Thyroid gland (tissue), 4 donors: ENCODE results near the gene HTR4.

Experiments used
- POLR2A ChIP-seq, 2 donors: fragments of 450-650 bp; IDR thresholded peaks; one replicate each; pipeline ENCODE4 v1.6.1; 2017; ENCODE audit warnings: antibody characterized with exemption in 2 of 2, mild to moderate bottlenecking in 2 of 2, moderate library complexity in 1 of 2
- TF ChIP-seq, protein P1 (sequence below), 6 experiments: fragments of 200-600 bp in 3 of 6; fragments of 450-650 bp in 3 of 6; sonication (generic) in 3 of 6; IDR thresholded peaks; one replicate each; pipeline ENCODE4 v1.5.1; 2016 to 2019; ENCODE audit warnings: antibody characterized with exemption in 6 of 6, mild to moderate bottlenecking in 2 of 6, inconsistent platforms in 1 of 6, moderate library complexity in 1 of 6

DNA sequence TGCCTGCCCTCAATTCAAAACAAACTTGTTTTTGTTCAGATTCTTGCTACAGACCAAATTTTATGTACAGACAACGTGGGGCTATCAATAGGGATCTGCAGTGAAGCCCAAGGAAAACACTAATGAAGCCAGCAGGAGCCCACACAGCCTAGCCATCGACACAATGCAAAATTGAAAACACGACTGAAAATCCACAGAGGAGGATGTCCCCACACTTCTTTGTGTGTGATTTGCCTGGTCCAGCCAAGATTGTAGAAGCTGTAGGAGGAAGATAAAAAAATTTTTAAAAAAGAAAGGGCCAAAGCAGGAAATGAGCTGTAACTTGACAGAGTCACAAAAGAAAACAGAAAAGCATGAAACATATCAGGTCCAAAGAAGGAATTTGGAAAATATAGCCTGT is 34.8 kb downstream of the HTR4 start:
- TF ChIP-seq, protein P1, sequence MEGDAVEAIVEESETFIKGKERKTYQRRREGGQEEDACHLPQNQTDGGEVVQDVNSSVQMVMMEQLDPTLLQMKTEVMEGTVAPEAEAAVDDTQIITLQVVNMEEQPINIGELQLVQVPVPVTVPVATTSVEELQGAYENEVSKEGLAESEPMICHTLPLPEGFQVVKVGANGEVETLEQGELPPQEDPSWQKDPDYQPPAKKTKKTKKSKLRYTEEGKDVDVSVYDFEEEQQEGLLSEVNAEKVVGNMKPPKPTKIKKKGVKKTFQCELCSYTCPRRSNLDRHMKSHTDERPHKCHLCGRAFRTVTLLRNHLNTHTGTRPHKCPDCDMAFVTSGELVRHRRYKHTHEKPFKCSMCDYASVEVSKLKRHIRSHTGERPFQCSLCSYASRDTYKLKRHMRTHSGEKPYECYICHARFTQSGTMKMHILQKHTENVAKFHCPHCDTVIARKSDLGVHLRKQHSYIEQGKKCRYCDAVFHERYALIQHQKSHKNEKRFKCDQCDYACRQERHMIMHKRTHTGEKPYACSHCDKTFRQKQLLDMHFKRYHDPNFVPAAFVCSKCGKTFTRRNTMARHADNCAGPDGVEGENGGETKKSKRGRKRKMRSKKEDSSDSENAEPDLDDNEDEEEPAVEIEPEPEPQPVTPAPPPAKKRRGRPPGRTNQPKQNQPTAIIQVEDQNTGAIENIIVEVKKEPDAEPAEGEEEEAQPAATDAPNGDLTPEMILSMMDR (IDR thresholded peaks at IDR 0.05), result no peak
- no peak for TF ChIP-seq POLR2A (IDR thresholded peaks at IDR 0.05)
